ENCODE results near the gene IFT172.

DNA sequence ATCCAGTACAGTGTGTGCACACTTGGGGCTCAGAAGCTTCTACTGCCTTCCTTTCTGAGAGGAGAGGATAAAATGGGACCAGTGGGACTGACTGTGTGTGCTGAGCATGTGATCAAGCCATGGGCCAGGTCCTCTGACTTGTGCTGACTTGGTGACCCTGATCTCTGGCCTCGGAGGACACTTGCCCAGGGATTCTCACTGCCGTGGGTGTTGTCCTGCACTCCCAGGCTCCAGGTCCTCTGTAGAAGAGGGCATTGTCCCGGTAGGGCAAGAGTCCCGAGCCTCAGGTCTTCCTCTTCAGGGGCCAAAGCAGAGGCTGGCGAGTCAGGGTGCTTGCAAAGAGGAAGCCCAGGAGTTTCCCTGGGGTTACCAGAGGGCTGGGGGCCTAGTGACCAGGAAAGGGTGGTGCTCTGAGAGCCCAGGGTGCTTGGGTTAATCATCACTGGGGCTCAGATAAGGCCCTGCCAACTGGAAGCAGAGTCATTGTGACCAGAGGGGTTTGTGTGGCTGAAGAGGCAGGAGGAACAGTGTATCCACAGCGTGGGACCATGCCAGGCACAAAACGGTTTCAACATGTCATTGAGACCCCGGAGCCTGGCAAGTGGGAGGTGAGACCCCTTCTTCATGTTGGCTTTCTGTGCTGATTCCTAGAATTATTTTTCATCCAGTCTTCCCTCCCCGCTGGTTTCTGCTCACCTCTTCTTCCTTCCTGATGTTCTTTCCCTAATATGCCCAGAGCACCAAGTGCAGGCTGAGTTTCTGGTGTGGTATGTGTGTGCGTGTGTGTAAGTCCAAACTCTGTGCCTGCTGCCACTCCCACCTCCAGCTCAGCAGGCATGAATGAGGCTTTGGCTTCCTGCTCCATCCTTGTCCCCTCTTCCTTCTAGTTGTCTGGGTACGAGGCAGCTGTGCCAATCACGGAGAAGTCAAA is 7.1 kb upstream of the IFT172 start, which contains the start of gene GCKR:
- TF ChIP-seq, protein P1, sequence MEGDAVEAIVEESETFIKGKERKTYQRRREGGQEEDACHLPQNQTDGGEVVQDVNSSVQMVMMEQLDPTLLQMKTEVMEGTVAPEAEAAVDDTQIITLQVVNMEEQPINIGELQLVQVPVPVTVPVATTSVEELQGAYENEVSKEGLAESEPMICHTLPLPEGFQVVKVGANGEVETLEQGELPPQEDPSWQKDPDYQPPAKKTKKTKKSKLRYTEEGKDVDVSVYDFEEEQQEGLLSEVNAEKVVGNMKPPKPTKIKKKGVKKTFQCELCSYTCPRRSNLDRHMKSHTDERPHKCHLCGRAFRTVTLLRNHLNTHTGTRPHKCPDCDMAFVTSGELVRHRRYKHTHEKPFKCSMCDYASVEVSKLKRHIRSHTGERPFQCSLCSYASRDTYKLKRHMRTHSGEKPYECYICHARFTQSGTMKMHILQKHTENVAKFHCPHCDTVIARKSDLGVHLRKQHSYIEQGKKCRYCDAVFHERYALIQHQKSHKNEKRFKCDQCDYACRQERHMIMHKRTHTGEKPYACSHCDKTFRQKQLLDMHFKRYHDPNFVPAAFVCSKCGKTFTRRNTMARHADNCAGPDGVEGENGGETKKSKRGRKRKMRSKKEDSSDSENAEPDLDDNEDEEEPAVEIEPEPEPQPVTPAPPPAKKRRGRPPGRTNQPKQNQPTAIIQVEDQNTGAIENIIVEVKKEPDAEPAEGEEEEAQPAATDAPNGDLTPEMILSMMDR (IDR thresholded peaks at IDR 0.05; ENCODE audit: low read depth, low read length), result no peak
- TF ChIP-seq EZH2phosphoT487 (IDR thresholded peaks at IDR 0.05; ENCODE audit: low read depth), result no peak

All from OCI-LY3 (cell line).